ENCODE results near the gene LRRC71. TPM values are rescaled to one million over a fixed set of nuclear protein-coding genes. Genes with fewer than 3 reads are reported as not detected.

LRRC71 gene
- total RNA-seq, 1 experiment from 2014 or later = 0.22 TPM

- ATAC-seq (no peak), DNase-seq (ENCODE audit: low spot score) (no peak)
- peaks cover 7% of the 10 kb centered on the region for H3K27me3 Mint-ChIP-seq (ENCODE audit: low read depth)
- no peaks in the 10 kb centered on the region for H3K9me3 Mint-ChIP-seq
- no peaks in the 10 kb centered on the region for H3K36me3 Mint-ChIP-seq
- ChIA-PET CTCF (interaction anchor here (0.6 to 5.1 kb wide), 7 partner anchors 9 to 47 kb away, joined by 3 to 42 read pairs (median 4); no protein-coding TSS in a partner anchor), POLR2A (interaction anchor here (0.6 kb wide), 1 partner anchor 9 kb away, joined by 4 read pairs; no protein-coding TSS in a partner anchor)
- TF ChIP-seq SOX15 (CRISPR knock-in tag; IDR thresholded peaks at IDR 0.05) (no peak), ATF3 (CRISPR knock-in tag; conservative IDR thresholded peaks at IDR 0.05) (no peak), KAT7 (CRISPR knock-in tag; IDR thresholded peaks at IDR 0.05; ENCODE audit: borderline replicate concordance) (no peak), HMGA2 (CRISPR knock-in tag; IDR thresholded peaks at IDR 0.05) (no peak), NR2C2 (CRISPR knock-in tag; IDR thresholded peaks at IDR 0.05) (no peak), FOXP4 (CRISPR knock-in tag; IDR thresholded peaks at IDR 0.05) (no peak), JUN (CRISPR knock-in tag; IDR thresholded peaks at IDR 0.05) (no peak)
- TF ChIP-seq, protein P1, sequence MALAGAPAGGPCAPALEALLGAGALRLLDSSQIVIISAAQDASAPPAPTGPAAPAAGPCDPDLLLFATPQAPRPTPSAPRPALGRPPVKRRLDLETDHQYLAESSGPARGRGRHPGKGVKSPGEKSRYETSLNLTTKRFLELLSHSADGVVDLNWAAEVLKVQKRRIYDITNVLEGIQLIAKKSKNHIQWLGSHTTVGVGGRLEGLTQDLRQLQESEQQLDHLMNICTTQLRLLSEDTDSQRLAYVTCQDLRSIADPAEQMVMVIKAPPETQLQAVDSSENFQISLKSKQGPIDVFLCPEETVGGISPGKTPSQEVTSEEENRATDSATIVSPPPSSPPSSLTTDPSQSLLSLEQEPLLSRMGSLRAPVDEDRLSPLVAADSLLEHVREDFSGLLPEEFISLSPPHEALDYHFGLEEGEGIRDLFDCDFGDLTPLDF (CRISPR knock-in tag; IDR thresholded peaks at IDR 0.05) = no peak
- TF ChIP-seq, protein P2, sequence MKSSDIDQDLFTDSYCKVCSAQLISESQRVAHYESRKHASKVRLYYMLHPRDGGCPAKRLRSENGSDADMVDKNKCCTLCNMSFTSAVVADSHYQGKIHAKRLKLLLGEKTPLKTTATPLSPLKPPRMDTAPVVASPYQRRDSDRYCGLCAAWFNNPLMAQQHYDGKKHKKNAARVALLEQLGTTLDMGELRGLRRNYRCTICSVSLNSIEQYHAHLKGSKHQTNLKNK (CRISPR knock-in tag; IDR thresholded peaks at IDR 0.05) = no peak
- peaks cover 11% of the 10 kb centered on the region for H3K4me1 Mint-ChIP-seq
- no peak overlapping the region for H3K4me3 Mint-ChIP-seq
- no peak overlapping the region for H3K27ac Mint-ChIP-seq
These were observed 18.9 kb upstream of the LRRC71 start for GRCh38 chr1:156901590-156901900.

DNA sequence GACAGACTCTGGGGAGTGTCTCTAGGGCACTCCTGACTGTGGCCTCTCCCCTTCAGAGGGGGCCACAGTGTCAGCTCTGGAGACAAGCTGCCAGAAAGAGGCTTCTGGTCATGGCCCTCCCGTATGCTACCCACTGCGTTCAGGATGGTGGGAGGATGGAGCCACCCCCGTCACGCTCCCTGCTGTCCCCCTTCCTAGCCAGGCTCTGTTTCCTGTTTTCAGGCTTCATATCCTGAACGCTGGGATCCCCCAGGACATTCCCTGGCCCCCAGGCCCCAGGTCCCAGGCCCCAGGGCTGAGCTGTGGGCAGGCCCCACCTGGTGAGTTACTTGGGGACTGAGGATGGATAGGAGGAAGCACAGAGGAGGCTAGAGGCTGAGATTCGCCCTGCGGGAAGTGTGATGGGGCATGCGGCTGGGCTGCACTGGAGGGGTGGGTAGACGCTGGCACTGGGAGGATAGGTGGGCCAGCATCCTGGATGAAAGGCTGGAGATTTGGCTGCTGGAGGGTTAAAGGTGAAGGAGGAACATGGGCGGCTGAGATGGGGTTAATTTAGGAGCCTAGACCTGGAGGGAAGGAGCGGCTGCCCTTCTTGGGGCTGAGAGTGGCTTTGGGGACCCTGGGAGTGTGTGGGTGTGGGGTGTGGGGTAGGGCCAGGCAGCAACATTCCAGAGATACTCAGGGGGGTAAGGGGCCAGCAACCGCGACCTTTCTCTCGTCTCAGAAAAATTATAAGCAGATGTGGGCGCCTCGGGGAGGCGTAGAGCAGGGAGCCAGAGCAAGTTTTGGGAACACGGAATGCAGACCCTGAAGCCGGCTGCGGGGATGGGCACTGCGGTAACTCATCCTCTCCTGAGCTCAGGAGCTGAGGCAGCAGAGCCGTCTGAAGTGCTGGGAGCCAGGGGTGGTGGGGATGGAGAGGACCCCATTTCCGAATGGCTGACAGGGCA, 18.2 kb upstream of the LRRC71 start:
- H3K4me1 Mint-ChIP-seq = peaks cover 10% of the 10 kb centered on the region
- ChIA-PET CTCF (interaction anchor here (1.0 to 5.1 kb wide), 8 partner anchors 10 to 47 kb away, joined by 4 to 42 read pairs (median 6); no protein-coding TSS in a partner anchor), POLR2A (interaction anchor here (0.6 kb wide), 1 partner anchor 9 kb away, joined by 4 read pairs; no protein-coding TSS in a partner anchor)
- H3K9me3 Mint-ChIP-seq = no peaks in the 10 kb centered on the region
- no peak overlapping the region for H3K27ac Mint-ChIP-seq
- H3K4me3 Mint-ChIP-seq = no peak overlapping the region
- H3K36me3 Mint-ChIP-seq = no peaks in the 10 kb centered on the region
- ATAC-seq (no peak; the same call in 1 of the 2 replicates), DNase-seq (ENCODE audit: low spot score) (no peak)
- H3K27me3 Mint-ChIP-seq (ENCODE audit: low read depth) = peaks cover 3% of the 10 kb centered on the region
- TF ChIP-seq IRF2 (CRISPR knock-in tag; IDR thresholded peaks at IDR 0.05; ENCODE audit: borderline replicate concordance, low read depth) = no peak
- TF ChIP-seq TP53 (CRISPR knock-in tag; IDR thresholded peaks at IDR 0.05) = no peak
- TF ChIP-seq RORB (CRISPR knock-in tag; IDR thresholded peaks at IDR 0.05) = no peak
- no peak for TF ChIP-seq ESRRA (CRISPR knock-in tag; IDR thresholded peaks at IDR 0.05; ENCODE audit: borderline replicate concordance)
- TF ChIP-seq ZNF532 (CRISPR knock-in tag; IDR thresholded peaks at IDR 0.05; ENCODE audit: borderline replicate concordance) = no peak
